ENCODE data around the gene XYLT2. TPM values are rescaled to one million over a fixed set of nuclear protein-coding genes. Genes with fewer than 3 reads are reported as not detected.

Gene XYLT2
- total and polyA plus RNA-seq, 2 of the 8 experiments (the other 6 are each of a cell fraction or from before 2014, with no cell fraction given): 28.0 to 29.9 TPM

DNA sequence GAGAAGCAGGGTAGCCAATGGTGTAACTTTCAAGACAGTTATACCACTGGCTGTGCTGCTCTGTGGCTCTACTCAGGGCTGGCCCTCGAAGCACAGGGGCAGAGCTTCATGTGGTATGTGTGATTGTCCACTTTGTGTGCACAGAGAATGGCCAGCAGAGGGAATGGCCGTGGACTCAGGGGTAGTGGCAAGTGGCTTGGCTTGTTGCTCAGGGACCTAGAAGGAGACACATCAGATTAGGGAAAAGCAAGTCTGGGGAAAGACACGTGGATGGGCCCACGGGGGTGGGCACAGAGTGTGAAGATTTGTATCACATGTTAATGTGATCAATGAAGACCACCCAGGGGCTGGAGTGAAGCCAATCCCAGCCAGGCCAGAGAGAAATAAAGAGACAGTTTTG is 20.0 kb upstream of the XYLT2 start:
- no peak overlapping the region for H3K4ac ChIP-seq (replicated peaks; ENCODE audit: insufficient read length, low read depth, low read length)
- ChIA-PET CTCF (ENCODE audit: partially characterized antibody) (interaction anchor here (0.6 to 1.2 kb wide), 2 partner anchors 124 to 223 kb away, joined by 3 read pairs; partner anchors contain the start of gene COL1A1), POLR2A (ENCODE audit: partially characterized antibody) (interaction anchor here (0.7 kb wide), 1 partner anchor 1796 kb away, joined by 3 read pairs; no protein-coding TSS in a partner anchor)
- no peaks in the 10 kb centered on the region for H3K4me1 ChIP-seq (replicated peaks in 1 of 4; ENCODE audit: control insufficient read depth in 3 of 4, insufficient read depth in 4 of 4, low read length in 3 of 4)
- no peak overlapping the region for H3K18ac ChIP-seq (ENCODE audit: extremely low read depth, low read length)
- H4K5ac ChIP-seq (ENCODE audit: insufficient read length, low read depth, low read length): no peak overlapping the region
- 0 out of 2 replicates have a peak overlapping the region, but pooled peaks have one; percentile 21 for H2BK20ac ChIP-seq (ENCODE audit: low read length)
- H3K4me3 ChIP-seq (ENCODE audit: extremely low read depth in 1 of 4, insufficient read depth in 2 of 4, low read depth in 3 of 4, low read length in 4 of 4): no peak overlapping the region
- H3K23me2 ChIP-seq (ENCODE audit: low read depth, low read length): no peaks in the 10 kb centered on the region
- FAIRE-seq (no peak), DNase-seq (ENCODE audit: low read depth in 1 of 2, low spot score in 2 of 2) (no peak)
- H3K27ac ChIP-seq (ENCODE audit: low read depth, low read length): no peak overlapping the region
- H2AK5ac ChIP-seq (ENCODE audit: low read depth, low read length): no peak overlapping the region
- no peak overlapping the region for H2BK120ac ChIP-seq (replicated peaks; ENCODE audit: low read depth, low read length)
- H3K79me2 ChIP-seq (ENCODE audit: control insufficient read depth in 1 of 2, insufficient read depth in 2 of 2, low read length in 2 of 2): no peaks in the 10 kb centered on the region
- no peaks in the 10 kb centered on the region for H3K9me3 ChIP-seq (ENCODE audit: insufficient read depth in 2 of 2, low read depth in 1 of 2, low read length in 1 of 2)
- H4K91ac ChIP-seq (replicated peaks; ENCODE audit: insufficient read length, low read length): no peak overlapping the region
- no peak overlapping the region for H2BK5ac ChIP-seq (ENCODE audit: low read depth, low read length)
- no peak overlapping the region for H3K23ac ChIP-seq (ENCODE audit: insufficient read length)
- no peak overlapping the region for H2BK12ac ChIP-seq (ENCODE audit: low read depth, low read length)
- no peaks in the 10 kb centered on the region for H3K27me3 ChIP-seq (replicated peaks in 1 of 4; ENCODE audit: control insufficient read depth in 3 of 4, extremely low read depth in 1 of 4, insufficient read depth in 3 of 4, low read length in 3 of 4)
- H3K56ac ChIP-seq (replicated peaks; ENCODE audit: insufficient read length, low read depth, low read length): no peak overlapping the region
- no peaks in the 10 kb centered on the region for H3K36me3 ChIP-seq (ENCODE audit: control insufficient read depth in 2 of 4, insufficient read depth in 4 of 4, low read length in 3 of 4)
- H2BK15ac ChIP-seq (ENCODE audit: low read length): no peak overlapping the region
- no peaks in the 10 kb centered on the region for H4K20me1 ChIP-seq (replicated peaks in 1 of 2; ENCODE audit: control insufficient read depth in 1 of 2, insufficient read depth in 2 of 2, low read length in 2 of 2)
- no peak overlapping the region for H3K9ac ChIP-seq (replicated peaks in 1 of 4; ENCODE audit: extremely low read depth in 1 of 4, low read depth in 3 of 4, low read length in 3 of 4)
- no peak overlapping the region for H3K4me2 ChIP-seq (ENCODE audit: insufficient read depth in 1 of 2, low read depth in 2 of 2, low read length in 2 of 2)
- no peaks in the 10 kb centered on the region for H3K79me1 ChIP-seq (ENCODE audit: low read depth, low read length)
- WGBS, 2 experiments (ENCODE audit: extremely low coverage in 1 of 2, insufficient coverage in 1 of 2, insufficient read length in 1 of 2, insufficient replicate concordance in 2 of 2, low coverage in 1 of 2, low lambda C conversion rate in 2 of 2, missing lambda C conversion rate in 1 of 2): 88% methylated on average over 4 of the region's 4 CpGs; no CpG with 5 or more reads in 1 of the 2 experiments
- H4K8ac ChIP-seq (ENCODE audit: extremely low read depth, insufficient read depth, low read length): no peak overlapping the region
- H3K14ac ChIP-seq (ENCODE audit: insufficient read length): no peak overlapping the region
- H2AFZ ChIP-seq (ENCODE audit: low read length): no peak overlapping the region
- TF ChIP-seq POU5F1 (IDR thresholded peaks at IDR 0.05; ENCODE audit: low read depth, low read length): no peak
- TF ChIP-seq RXRA (IDR thresholded peaks at IDR 0.05; ENCODE audit: insufficient read depth, low read depth, low read length): no peak
- TF ChIP-seq NANOG (IDR thresholded peaks at IDR 0.05; ENCODE audit: insufficient read depth, low read depth, low read length, poor library complexity, severe bottlenecking): no peak
- TF ChIP-seq BCL11A (IDR thresholded peaks at IDR 0.05; ENCODE audit: low read depth in 2 of 2, low read length in 2 of 2): no peak
- TF ChIP-seq FOSL1 (IDR thresholded peaks at IDR 0.05; ENCODE audit: insufficient read depth, low read depth, low read length): no peak
- no peak for TF ChIP-seq TEAD4 (IDR thresholded peaks at IDR 0.05; ENCODE audit: low read depth, low read length)
- no peak for TF ChIP-seq ZNF274 (IDR thresholded peaks at IDR 0.05; ENCODE audit: borderline replicate concordance, extremely low read depth, low read length)
- no peak for TF ChIP-seq RBBP5 (IDR thresholded peaks at IDR 0.05; ENCODE audit: borderline replicate concordance, low read depth, low read length)
- no peak for TF ChIP-seq TAF7 (optimal IDR thresholded peaks at IDR 0.05; ENCODE audit: borderline replicate concordance, low read depth, low read length)
- TF ChIP-seq, protein P1, sequence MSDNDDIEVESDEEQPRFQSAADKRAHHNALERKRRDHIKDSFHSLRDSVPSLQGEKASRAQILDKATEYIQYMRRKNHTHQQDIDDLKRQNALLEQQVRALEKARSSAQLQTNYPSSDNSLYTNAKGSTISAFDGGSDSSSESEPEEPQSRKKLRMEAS (IDR thresholded peaks at IDR 0.05): no peak
- no peak for TF ChIP-seq SP4 (IDR thresholded peaks at IDR 0.05; ENCODE audit: low read length)
- no peak for TF ChIP-seq CBX5 (IDR thresholded peaks at IDR 0.05; ENCODE audit: low read depth, low read length)
- no peak for TF ChIP-seq SAP30 (IDR thresholded peaks at IDR 0.05; ENCODE audit: insufficient read depth, insufficient replicate concordance, low read length)
- no peak for TF ChIP-seq CBX8 (IDR thresholded peaks at IDR 0.05; ENCODE audit: borderline replicate concordance, low read depth, low read length)
